PC-9 (cell line): ENCODE data around the gene R3HDML.

Source experiments
- CTCF ChIP-seq: fragments of 200-600 bp; sonication (generic); conservative IDR thresholded peaks from 2 replicates; pipeline ENCODE4 v1.6.1; 2017; ENCODE audit warnings: mixed run types, antibody characterized with exemption, mild to moderate bottlenecking, moderate library complexity
- EZH2 ChIP-seq: fragments of 200-600 bp; sonication (generic); IDR thresholded peaks from 2 replicates; pipeline ENCODE4 v1.8.0; 2017; ENCODE audit warnings: antibody characterized with exemption, low read depth

GRCh38 chr20:44356353-44356723 lies 19.5 kb downstream of the R3HDML start:
- TF ChIP-seq EZH2 (no peak), CTCF (no peak)
